ENCODE measurements around the gene AUP1. TPM values are rescaled to one million over a fixed set of nuclear protein-coding genes. Genes with fewer than 3 reads are reported as not detected.

AUP1 gene
- total RNA-seq, 4 donors from 2014 or later = 164 to 264 (median 189) TPM

DNA sequence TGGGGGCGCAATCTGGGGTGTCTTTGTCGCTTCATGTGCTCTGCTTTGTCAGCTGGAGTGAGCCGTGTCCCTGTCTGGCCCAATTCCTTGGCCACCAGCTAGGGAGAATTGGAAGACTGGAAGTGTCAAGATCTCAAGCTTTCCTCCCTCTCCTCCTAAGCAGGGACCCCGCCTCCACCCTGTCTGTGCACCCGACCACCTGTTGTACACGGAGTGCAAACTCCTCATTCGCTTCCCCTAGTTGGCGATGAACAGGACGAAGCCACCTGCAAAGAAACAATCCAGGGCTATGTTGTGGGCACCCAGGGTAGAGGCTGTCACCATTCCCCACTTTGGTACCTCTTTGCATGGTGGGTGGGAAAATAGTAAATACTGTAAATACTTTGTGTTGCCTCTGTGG lies 1.8 kb downstream of the AUP1 start:
- no peak for DNase-seq
- Histone ChIP-seq H3K9me3 (no peaks in the 10 kb centered on the region), H3K36me3 (peaks cover 0 to 19% (median 8%) of the 10 kb centered on the region in 4 donors), H3K4me1 (peaks cover 14 to 28% (median 19%) of the 10 kb centered on the region in 4 donors), H3K27ac (no peak overlapping the region), H3K4me3 (no peak overlapping the region), H3K27me3 (no peaks in the 10 kb centered on the region)
- 94 to 95% methylated on average over 6 to 9 of the region's 9 CpGs for WGBS, 2 donors (ENCODE audit: low coverage in 1 of 2)
- in situ Hi-C loops (cut with MboI; ENCODE audit: low pct_ligation_motif_present in 1 of 4, low pct_unique_long_range_greater_than_20kb in 1 of 4, low sequenced_read_pairs in 3 of 4) = no loop called here
- intact Hi-C loops (cut with DNase I; ENCODE audit: low total_unique reads) = no loop called here
- TF ChIP-seq EP300 (IDR thresholded peaks at IDR 0.05; ENCODE audit: low read depth) (no peak), POLR2A (IDR thresholded peaks at IDR 0.05) (no peak), POLR2AphosphoS5 (IDR thresholded peaks at IDR 0.05) (no peak)
- TF ChIP-seq, protein P1, sequence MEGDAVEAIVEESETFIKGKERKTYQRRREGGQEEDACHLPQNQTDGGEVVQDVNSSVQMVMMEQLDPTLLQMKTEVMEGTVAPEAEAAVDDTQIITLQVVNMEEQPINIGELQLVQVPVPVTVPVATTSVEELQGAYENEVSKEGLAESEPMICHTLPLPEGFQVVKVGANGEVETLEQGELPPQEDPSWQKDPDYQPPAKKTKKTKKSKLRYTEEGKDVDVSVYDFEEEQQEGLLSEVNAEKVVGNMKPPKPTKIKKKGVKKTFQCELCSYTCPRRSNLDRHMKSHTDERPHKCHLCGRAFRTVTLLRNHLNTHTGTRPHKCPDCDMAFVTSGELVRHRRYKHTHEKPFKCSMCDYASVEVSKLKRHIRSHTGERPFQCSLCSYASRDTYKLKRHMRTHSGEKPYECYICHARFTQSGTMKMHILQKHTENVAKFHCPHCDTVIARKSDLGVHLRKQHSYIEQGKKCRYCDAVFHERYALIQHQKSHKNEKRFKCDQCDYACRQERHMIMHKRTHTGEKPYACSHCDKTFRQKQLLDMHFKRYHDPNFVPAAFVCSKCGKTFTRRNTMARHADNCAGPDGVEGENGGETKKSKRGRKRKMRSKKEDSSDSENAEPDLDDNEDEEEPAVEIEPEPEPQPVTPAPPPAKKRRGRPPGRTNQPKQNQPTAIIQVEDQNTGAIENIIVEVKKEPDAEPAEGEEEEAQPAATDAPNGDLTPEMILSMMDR (IDR thresholded peaks at IDR 0.05) = no peak

DNA sequence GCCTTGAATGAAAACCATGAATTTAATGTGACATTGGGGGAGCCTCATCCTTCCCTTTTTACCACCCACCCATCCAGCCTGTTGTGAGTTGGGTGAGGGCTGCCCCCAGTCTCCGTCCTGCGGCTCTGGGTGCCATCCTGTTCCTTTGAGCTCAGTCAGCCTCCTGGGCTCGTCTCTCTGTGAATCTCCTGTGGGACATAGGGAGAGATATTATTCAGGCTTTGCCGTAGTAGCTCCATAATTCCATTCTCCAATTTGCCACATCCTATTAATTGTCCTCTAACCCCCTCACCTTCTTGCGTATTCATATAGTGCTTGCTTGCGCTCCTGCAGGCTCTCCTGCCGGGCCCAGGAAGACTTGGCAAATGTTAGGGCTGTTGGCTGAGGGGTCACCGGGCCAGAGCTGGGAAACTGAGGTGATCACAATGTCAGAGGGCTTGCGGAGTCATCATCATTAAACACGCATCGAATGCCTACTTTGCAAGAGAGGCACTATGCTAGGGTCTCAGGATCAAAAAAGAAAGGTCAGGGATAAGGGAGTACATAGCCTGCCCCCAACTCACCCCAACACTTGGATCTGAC lies 2.8 kb downstream of the AUP1 start:
- Histone ChIP-seq H3K27ac (no peak overlapping the region), H3K36me3 (peaks cover 0 to 19% (median 8%) of the 10 kb centered on the region in 4 donors), H3K9me3 (no peaks in the 10 kb centered on the region), H3K27me3 (no peaks in the 10 kb centered on the region), H3K4me3 (no peak overlapping the region), H3K4me1 (peaks cover 14 to 24% (median 19%) of the 10 kb centered on the region in 4 donors)
- TF ChIP-seq, protein P1 (IDR thresholded peaks at IDR 0.05) = no peak
- TF ChIP-seq POLR2A (IDR thresholded peaks at IDR 0.05) = no peak
- TF ChIP-seq POLR2AphosphoS5 (IDR thresholded peaks at IDR 0.05) = no peak
- no peak for TF ChIP-seq EP300 (IDR thresholded peaks at IDR 0.05; ENCODE audit: low read depth)
- in situ Hi-C loops (cut with MboI; ENCODE audit: low pct_ligation_motif_present in 1 of 4, low pct_unique_long_range_greater_than_20kb in 1 of 4, low sequenced_read_pairs in 3 of 4) (no loop called here), intact Hi-C loops (cut with DNase I; ENCODE audit: low total_unique reads) (no loop called here)
- WGBS, 2 donors (ENCODE audit: low coverage in 1 of 2) = 94 to 100% methylated on average over 4 to 11 of the region's 11 CpGs
- no peak for DNase-seq

DNA sequence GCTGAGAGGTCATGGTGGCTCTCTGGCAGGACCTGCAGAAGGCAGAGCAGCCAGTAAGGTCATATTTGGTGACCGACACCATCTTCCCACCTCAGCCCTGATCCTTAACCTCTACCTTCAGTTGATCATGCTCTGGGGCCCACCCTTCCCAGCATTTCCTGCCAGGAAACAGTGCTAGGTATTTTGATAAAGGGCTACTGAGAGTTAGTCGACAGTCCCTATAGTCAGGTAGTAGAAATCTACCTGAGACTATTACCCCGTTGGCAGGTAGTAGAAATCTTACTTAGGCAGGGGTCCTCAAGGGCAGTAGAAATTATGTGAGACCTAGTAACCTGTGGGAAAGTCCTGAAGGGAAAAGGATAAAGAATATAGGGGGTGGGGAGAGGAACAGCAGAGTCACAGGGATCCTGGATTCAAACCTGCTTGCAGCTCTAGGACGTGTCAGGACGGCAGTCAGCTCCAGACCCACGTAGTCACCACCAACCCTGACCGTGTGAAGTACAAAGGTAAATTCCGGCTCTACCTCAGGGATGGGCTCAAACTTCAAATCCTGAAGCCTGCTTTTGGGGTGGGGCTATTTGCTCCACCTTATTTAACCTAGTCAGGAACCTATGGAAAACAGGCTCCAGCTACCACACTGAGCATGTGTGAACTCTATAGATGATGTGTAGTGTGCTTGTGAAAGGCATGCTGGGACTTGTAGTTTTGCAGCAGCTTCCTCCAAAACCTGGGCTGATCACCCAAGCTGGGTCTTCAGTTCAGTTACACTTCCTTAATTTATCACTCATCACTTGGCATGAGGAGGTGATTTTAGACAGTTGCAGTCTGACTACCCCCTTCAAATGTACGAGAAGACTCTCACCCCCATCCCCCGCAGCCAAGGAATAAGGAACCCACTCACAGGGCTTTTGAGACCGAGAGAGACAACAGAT lies 3.5 kb downstream of the AUP1 start, which contains the start of gene DQX1:
DQX1 (minus strand) TSS at position 515 of the 932 bp plus-strand sequence; CDS start at position 13, 502 bp downstream.
- H3K27me3 ChIP-seq = peaks cover 2% of the 10 kb centered on the region
- intact Hi-C loops (cut with DNase I; ENCODE audit: low total_unique reads) (no loop called here), in situ Hi-C loops (cut with MboI; ENCODE audit: low pct_ligation_motif_present in 1 of 4, low pct_unique_long_range_greater_than_20kb in 1 of 4, low sequenced_read_pairs in 3 of 4) (no loop called here)
- peak within 1 kb of the TSS in 3 of 4 donors; percentile 3 to 32 (median 6) for H3K4me3 ChIP-seq
- peaks cover 10 to 16% (median 15%) of the 10 kb centered on the region in 4 donors for H3K4me1 ChIP-seq
- TF ChIP-seq POLR2AphosphoS5 (IDR thresholded peaks at IDR 0.05) = peak; percentile 28 to 86 (median 82)
- TF ChIP-seq, protein P1 (IDR thresholded peaks at IDR 0.05) = no peak
- TF ChIP-seq POLR2A (IDR thresholded peaks at IDR 0.05) = peak; percentile 80
- TF ChIP-seq EP300 (IDR thresholded peaks at IDR 0.05; ENCODE audit: low read depth) = no peak
- H3K9me3 ChIP-seq = no peaks in the 10 kb centered on the region
- H3K27ac ChIP-seq = peak within 1 kb of the TSS in 3 of 4 donors; percentile 31 to 66 (median 60)
- H3K36me3 ChIP-seq = peaks cover 0 to 19% (median 8%) of the 10 kb centered on the region in 4 donors
- 63 to 76% methylated on average over 2 to 11 of the region's 11 CpGs for WGBS, 2 donors (ENCODE audit: low coverage in 1 of 2)
- DNase-seq = peak; percentile 71

Measured in transverse colon (tissue), 4 donors.